Endodermal cell (in vitro differentiated cells): ENCODE results near the gene CENPX. TPM values are rescaled to one million over a fixed set of nuclear protein-coding genes. Genes with fewer than 3 reads are reported as not detected.

Experiments used
- DNase-seq: peaks from one replicate; pipeline ENCODE4 v3.0.0-alpha.2; 2017
- H3K27ac ChIP-seq: 2 replicates; pipeline ENCODE4 v1.5.1; 2013; ENCODE audit warnings: mild to moderate bottlenecking, low read depth, low read length, moderate library complexity
- H3K27me3 ChIP-seq: 2 replicates; pipeline ENCODE4 v1.6.1; 2013; ENCODE audit warnings: mild to moderate bottlenecking, low read length, moderate library complexity; ENCODE audit not compliant: insufficient read depth, control insufficient read depth, poor library complexity, severe bottlenecking
- H3K36me3 ChIP-seq: 2 replicates; pipeline ENCODE4 v1.7.0; 2013; ENCODE audit warnings: mild to moderate bottlenecking, low read length, moderate library complexity; ENCODE audit not compliant: control insufficient read depth, insufficient read depth
- H3K4me1 ChIP-seq: one replicate; pipeline ENCODE4 v1.7.0; 2013; ENCODE audit warnings: low read length; ENCODE audit not compliant: control insufficient read depth, insufficient read depth
- H3K4me3 ChIP-seq: 2 replicates; pipeline ENCODE4 v1.5.1; 2013; ENCODE audit warnings: mild to moderate bottlenecking, low read length, moderate library complexity
- H3K9ac ChIP-seq: 2 replicates; pipeline ENCODE4 v1.6.1; 2013; ENCODE audit warnings: mild to moderate bottlenecking, low read length, moderate library complexity; ENCODE audit not compliant: poor library complexity, severe bottlenecking; ENCODE audit errors: extremely low read depth
- H3K9me3 ChIP-seq: 2 replicates; pipeline ENCODE4 v1.6.1; 2013; ENCODE audit warnings: mild to moderate bottlenecking, low read length, moderate library complexity; ENCODE audit not compliant: control insufficient read depth
- H3K27ac Mint-ChIP-seq: 2 replicates; pipeline ENCODE4 v1.8.0; 2020; ENCODE audit warnings: mixed read lengths
- H3K27me3 Mint-ChIP-seq: 2 replicates; pipeline ENCODE4 v1.8.0; 2021; ENCODE audit warnings: mild to moderate bottlenecking, mixed read lengths; ENCODE audit not compliant: insufficient read depth
- H3K36me3 Mint-ChIP-seq: 2 replicates; pipeline ENCODE4 v1.8.0; 2020; ENCODE audit warnings: low read depth, mixed read lengths
- H3K4me1 Mint-ChIP-seq: 2 replicates; pipeline ENCODE4 v1.8.0; 2020; ENCODE audit warnings: mixed read lengths
- H3K4me3 Mint-ChIP-seq: 2 replicates; pipeline ENCODE4 v1.8.0; 2020; ENCODE audit warnings: mild to moderate bottlenecking, moderate library complexity, mixed read lengths
- H3K9me3 Mint-ChIP-seq: 2 replicates; pipeline ENCODE4 v1.8.0; 2020; ENCODE audit warnings: mild to moderate bottlenecking, mixed read lengths
- WGBS, 2 experiments: methylation state at CpG; one replicate each; pipeline versions ENCODE4 v1.1.5 to v1.1.7; 2013; ENCODE audit warnings: missing lambda C conversion rate in 2 of 2, mixed read lengths in 1 of 2; ENCODE audit not compliant: insufficient coverage in 1 of 2, insufficient read length in 1 of 2; 5-methylcytosine and 5-hydroxymethylcytosine counted together
- total RNA-seq, 2 donors: library from RNA; stranded (reverse); fragmentation: NEBNext Ultra II Directional in 1 of 2; extraction: Animal tissue kit (Norgen Biotek cat#: 25700) in 1 of 2; gene quantifications; 2 replicates in 1 of 2; 3 replicates in 1 of 2; pipeline ENCODE4 v1.2.1, GENCODE V29; 2021
- TF ChIP-seq, protein P1 (sequence below): fragments of 200-600 bp; sonication (generic); conservative IDR thresholded peaks from 2 replicates; pipeline ENCODE4 v1.5.0; 2021; ENCODE audit warnings: antibody characterized with exemption, mild to moderate bottlenecking

The CENPX gene
- total RNA-seq, 2 donors from 2014 or later, result 80.0 to 85.0 TPM

DNA sequence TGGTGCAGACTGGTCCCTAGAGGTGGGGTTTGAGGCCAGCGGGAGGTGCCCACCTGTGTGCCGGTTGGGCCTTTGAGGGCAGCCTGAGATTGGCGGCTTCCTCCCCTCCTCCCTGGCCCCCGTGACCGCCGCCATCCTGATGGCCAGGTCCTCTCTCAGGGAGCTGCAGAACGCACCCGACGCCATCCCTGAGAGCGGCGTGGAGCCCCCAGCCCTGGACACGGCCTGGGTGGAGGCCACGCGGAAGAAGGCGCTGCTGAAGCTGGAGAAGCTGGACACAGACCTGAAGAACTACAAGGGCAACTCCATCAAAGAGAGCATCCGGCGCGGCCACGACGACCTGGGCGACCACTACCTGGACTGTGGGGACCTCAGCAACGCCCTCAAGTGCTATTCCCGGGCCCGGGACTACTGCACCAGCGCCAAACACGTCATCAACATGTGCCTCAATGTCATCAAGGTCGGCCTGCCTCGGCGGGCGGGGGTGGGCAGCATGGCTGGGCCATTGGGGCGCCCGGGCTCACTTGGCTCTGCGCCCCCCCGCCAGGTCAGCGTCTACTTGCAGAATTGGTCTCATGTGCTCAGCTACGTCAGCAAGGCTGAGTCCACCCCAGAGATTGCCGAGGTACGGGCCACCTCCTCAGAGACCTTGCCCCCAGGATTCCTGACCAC is 31.8 kb upstream of the CENPX start:
- 94 to 97% methylated on average over 24 to 38 of the region's 38 CpGs for WGBS, 2 experiments
- Histone ChIP-seq H3K9me3 (no peaks in the 10 kb centered on the region), H3K4me3 (no peak overlapping the region), H3K27me3 (no peaks in the 10 kb centered on the region), H3K36me3 (peaks cover 40% of the 10 kb centered on the region), H3K4me1 (no peaks in the 10 kb centered on the region), H3K9ac (no peak overlapping the region), H3K27ac (no peak overlapping the region)
- Mint-ChIP-seq H3K36me3 (peaks cover 11% of the 10 kb centered on the region), H3K4me1 (peaks cover 4% of the 10 kb centered on the region), H3K4me3 (no peak overlapping the region), H3K27ac (no peak overlapping the region), H3K27me3 (no peaks in the 10 kb centered on the region), H3K9me3 (no peaks in the 10 kb centered on the region)
- TF ChIP-seq, protein P1, sequence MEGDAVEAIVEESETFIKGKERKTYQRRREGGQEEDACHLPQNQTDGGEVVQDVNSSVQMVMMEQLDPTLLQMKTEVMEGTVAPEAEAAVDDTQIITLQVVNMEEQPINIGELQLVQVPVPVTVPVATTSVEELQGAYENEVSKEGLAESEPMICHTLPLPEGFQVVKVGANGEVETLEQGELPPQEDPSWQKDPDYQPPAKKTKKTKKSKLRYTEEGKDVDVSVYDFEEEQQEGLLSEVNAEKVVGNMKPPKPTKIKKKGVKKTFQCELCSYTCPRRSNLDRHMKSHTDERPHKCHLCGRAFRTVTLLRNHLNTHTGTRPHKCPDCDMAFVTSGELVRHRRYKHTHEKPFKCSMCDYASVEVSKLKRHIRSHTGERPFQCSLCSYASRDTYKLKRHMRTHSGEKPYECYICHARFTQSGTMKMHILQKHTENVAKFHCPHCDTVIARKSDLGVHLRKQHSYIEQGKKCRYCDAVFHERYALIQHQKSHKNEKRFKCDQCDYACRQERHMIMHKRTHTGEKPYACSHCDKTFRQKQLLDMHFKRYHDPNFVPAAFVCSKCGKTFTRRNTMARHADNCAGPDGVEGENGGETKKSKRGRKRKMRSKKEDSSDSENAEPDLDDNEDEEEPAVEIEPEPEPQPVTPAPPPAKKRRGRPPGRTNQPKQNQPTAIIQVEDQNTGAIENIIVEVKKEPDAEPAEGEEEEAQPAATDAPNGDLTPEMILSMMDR, result no peak
- DNase-seq, result no peak

GRCh38 chr17:82053556-82054263 is 31.0 kb upstream of the CENPX start:
- H3K27me3 Mint-ChIP-seq, result no peaks in the 10 kb centered on the region
- H3K27ac ChIP-seq, result no peak overlapping the region
- no peak overlapping the region for H3K9ac ChIP-seq
- H3K4me3 ChIP-seq, result no peak overlapping the region
- peaks cover 4% of the 10 kb centered on the region for H3K4me1 Mint-ChIP-seq
- TF ChIP-seq, protein P1, result no peak
- no peak for DNase-seq
- no peaks in the 10 kb centered on the region for H3K27me3 ChIP-seq
- H3K36me3 ChIP-seq, result peaks cover 47% of the 10 kb centered on the region
- H3K9me3 Mint-ChIP-seq, result no peaks in the 10 kb centered on the region
- H3K27ac Mint-ChIP-seq, result no peak overlapping the region
- H3K36me3 Mint-ChIP-seq, result peaks cover 11% of the 10 kb centered on the region
- no peaks in the 10 kb centered on the region for H3K4me1 ChIP-seq
- 96 to 98% methylated on average over 14 to 28 of the region's 28 CpGs for WGBS, 2 experiments
- H3K9me3 ChIP-seq, result no peaks in the 10 kb centered on the region
- peak overlapping the region; percentile 78 for H3K4me3 Mint-ChIP-seq

DNA sequence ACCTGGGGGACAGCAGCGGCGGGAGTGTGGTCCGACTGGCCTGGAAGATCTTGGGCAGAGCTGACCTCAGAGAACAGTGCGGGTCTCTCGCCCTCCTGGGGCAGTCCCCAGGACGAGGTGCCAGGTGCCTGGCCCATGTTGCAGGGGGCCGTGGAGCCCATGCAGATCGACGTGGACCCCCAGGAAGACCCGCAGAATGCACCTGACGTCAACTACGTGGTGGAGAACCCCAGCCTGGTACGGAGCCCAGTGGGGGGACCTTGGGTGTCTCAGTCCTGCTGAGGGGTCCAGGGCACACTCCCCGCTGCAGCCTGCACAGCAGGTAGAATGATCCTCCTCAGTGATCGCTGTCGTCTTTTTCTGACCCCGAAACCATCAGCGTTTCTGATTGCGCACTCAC is 30.5 kb upstream of the CENPX start:
- WGBS, 2 experiments, result 89 to 92% methylated on average over 13 to 19 of the region's 19 CpGs
- Histone ChIP-seq H3K9ac (peak overlapping the region; percentile 71), H3K4me1 (no peaks in the 10 kb centered on the region), H3K27me3 (no peaks in the 10 kb centered on the region), H3K9me3 (no peaks in the 10 kb centered on the region), H3K4me3 (peak overlapping the region; percentile 89), H3K36me3 (peaks cover 47% of the 10 kb centered on the region), H3K27ac (no peak overlapping the region)
- H3K36me3 Mint-ChIP-seq, result peaks cover 11% of the 10 kb centered on the region
- peaks cover 4% of the 10 kb centered on the region for H3K4me1 Mint-ChIP-seq
- no peaks in the 10 kb centered on the region for H3K27me3 Mint-ChIP-seq
- TF ChIP-seq, protein P1, result no peak
- no peak for DNase-seq
- peak overlapping the region; percentile 78 for H3K4me3 Mint-ChIP-seq
- H3K9me3 Mint-ChIP-seq, result no peaks in the 10 kb centered on the region
- no peak overlapping the region for H3K27ac Mint-ChIP-seq
